IPS-15b (cell line): ENCODE measurements around the gene MAEL.

ENCODE experiments used
- H3K27me3 ChIP-seq: one replicate; pipeline ENCODE4 v1.6.1; 2013; ENCODE audit warnings: low read length; ENCODE audit not compliant: control insufficient read depth, insufficient read depth
- H3K36me3 ChIP-seq: one replicate; pipeline ENCODE4 v1.6.1; 2013; ENCODE audit warnings: low read length; ENCODE audit not compliant: control insufficient read depth, insufficient read depth
- H3K4me1 ChIP-seq: one replicate; pipeline ENCODE4 v1.6.1; 2013; ENCODE audit warnings: mild to moderate bottlenecking, low read length; ENCODE audit not compliant: control insufficient read depth, insufficient read depth
- H3K4me3 ChIP-seq: one replicate; pipeline ENCODE4 v1.5.1; 2013; ENCODE audit warnings: low read depth, low read length
- H3K9ac ChIP-seq: one replicate; pipeline ENCODE4 v1.6.1; 2013; ENCODE audit warnings: low read depth, mild to moderate bottlenecking, low read length
- H3K9me3 ChIP-seq: one replicate; pipeline ENCODE4 v1.6.1; 2013; ENCODE audit warnings: mild to moderate bottlenecking, low read length; ENCODE audit not compliant: control insufficient read depth, insufficient read depth

Gene MAEL

DNA sequence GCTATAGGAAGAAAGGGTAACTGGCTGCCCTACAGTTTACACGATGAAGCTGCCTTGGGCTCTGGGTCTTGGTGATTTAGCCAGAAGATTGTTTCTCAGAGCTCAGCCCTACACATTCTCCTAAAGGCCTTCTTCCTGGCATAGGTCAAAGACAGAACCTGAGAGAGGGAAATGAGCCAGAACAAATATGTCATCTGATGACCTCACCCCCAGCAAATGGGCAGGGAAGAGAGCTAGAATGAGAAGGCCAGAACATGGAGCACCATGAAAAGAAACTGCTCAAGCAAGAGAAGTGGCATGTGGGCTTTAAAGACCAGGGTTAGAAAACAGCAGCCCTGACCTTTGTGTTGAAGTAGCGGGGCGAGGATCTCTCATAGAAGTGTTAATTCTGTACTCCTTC, 8.3 kb upstream of the MAEL start:
- Histone ChIP-seq H3K9me3 (no peaks in the 10 kb centered on the region), H3K27me3 (peaks cover 37% of the 10 kb centered on the region), H3K36me3 (no peaks in the 10 kb centered on the region), H3K4me3 (no peak overlapping the region), H3K9ac (no peak overlapping the region), H3K4me1 (peaks cover 2% of the 10 kb centered on the region)

DNA sequence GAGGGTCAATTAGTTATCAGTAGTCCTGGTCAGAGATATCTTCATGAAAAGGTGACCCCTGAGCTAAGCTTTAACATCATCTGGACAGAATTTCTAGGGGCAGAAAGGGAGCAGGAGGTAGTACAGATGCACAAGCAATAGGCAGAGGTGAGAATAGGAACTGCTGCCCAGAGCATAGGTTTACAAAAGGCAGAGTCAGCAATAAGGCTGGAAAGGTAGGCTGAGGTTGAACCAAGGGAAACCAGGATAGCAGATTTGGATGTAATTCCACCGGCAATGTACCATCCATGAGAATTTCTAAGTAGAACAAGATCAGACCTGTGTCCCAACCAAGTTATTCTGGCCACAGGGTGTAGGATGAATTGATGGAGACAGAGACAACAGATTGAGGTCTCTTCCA, 7.5 kb upstream of the MAEL start:
- H3K27me3 ChIP-seq = peaks cover 29% of the 10 kb centered on the region
- H3K9ac ChIP-seq = no peak overlapping the region

DNA sequence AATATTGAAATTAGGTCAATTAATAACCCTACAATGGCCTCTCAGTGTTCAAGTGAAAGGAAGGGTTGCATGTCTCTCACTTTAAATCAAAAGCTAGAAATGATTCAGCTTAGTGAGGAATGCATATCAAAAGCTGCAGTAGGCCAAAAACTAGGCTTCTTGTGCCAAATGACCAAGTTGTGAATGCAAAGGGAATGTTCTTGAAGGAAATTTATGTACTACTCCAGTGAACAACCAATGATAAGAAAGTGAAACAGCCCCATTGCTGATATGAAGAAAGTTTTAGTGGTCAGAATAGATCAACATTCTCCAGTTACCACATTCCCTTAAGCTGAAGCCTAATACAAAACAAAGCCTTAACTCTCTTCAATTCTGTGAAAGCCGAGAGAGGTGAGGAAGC, 10.0 kb downstream of the MAEL start:
- Histone ChIP-seq H3K9ac (no peak overlapping the region), H3K4me1 (no peaks in the 10 kb centered on the region), H3K9me3 (no peaks in the 10 kb centered on the region), H3K36me3 (no peaks in the 10 kb centered on the region), H3K4me3 (no peak overlapping the region), H3K27me3 (no peaks in the 10 kb centered on the region)

More for the DNA sequence above, 7.5 kb upstream of the MAEL start:
- H3K4me1 ChIP-seq = no peaks in the 10 kb centered on the region
- no peaks in the 10 kb centered on the region for H3K36me3 ChIP-seq
- H3K9me3 ChIP-seq = no peaks in the 10 kb centered on the region
- H3K4me3 ChIP-seq = no peak overlapping the region

DNA sequence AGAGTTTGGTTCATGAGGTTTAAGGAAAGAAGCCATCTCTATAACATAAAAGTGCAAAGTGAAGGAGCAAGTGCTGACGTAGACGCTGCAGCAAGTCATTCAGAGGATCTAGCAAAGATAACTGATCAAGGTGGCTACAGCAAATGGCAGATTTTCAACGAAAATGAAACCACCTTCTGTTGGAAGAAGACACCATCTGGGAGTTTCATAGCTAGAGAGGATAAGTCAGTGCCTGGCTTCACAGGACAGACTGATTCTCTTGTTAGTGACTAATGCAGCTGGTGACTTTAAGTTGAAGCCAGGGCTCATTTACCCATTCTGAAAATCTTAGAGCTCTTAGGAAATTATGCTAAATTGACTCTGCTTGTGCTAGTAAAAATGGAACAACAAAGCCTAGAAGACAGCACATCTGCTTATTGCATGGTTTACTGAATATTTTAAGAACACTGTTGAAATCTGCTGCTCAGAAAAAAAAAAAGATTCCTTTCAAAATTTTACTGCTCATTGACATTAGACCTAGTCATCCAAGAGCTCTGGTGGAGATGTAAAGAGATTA, 10.5 kb downstream of the MAEL start:
- H3K4me1 ChIP-seq = no peaks in the 10 kb centered on the region

DNA sequence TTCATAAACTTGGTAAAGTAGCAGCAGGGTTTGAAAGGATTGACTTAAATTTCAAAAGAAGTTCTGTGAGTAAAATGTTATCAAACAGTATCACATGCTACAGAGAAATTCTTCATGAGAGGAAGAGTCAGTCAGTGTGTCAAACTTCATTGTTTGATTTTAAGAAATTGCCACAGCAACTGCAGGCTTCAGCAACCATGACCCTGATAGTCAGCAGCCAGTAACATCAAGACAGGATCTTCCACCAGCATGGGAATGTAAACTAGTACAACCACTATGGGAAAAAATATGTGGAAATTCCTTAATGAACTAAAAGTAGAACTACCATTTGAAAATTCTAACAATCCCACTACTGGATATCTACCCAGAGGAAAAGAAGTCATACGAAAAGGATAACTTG, 11.5 kb downstream of the MAEL start:
- no peaks in the 10 kb centered on the region for H3K9me3 ChIP-seq
- H3K27me3 ChIP-seq = no peaks in the 10 kb centered on the region
- no peak overlapping the region for H3K4me3 ChIP-seq
- H3K4me1 ChIP-seq = no peaks in the 10 kb centered on the region
- H3K9ac ChIP-seq = no peak overlapping the region
- no peaks in the 10 kb centered on the region for H3K36me3 ChIP-seq

More for the DNA sequence above, 10.5 kb downstream of the MAEL start:
- H3K9ac ChIP-seq = no peak overlapping the region
- H3K9me3 ChIP-seq = no peaks in the 10 kb centered on the region
- H3K36me3 ChIP-seq = no peaks in the 10 kb centered on the region
- H3K27me3 ChIP-seq = no peaks in the 10 kb centered on the region
- H3K4me3 ChIP-seq = no peak overlapping the region

DNA sequence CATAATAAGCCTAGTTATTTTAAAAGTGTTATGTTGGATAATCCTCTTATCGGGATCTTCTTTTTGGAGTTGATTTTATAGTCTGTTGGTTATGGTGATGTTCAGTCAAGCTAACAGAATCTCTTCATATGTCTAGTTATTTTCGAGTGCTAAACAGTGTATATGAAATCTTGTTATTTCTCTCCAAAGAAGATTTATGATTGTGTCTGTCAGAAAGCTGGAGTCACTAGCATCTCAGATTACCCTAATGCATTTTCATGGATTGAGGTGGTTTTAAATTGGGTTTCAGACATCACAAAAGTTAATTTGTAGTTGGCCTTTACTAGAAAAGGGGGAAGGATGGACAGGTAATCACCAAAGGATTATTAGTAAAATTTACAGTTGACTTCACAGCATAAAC, 13.3 kb downstream of the MAEL start:
- H3K36me3 ChIP-seq = no peaks in the 10 kb centered on the region
- no peak overlapping the region for H3K9ac ChIP-seq
- no peaks in the 10 kb centered on the region for H3K9me3 ChIP-seq
- no peaks in the 10 kb centered on the region for H3K27me3 ChIP-seq
- H3K4me3 ChIP-seq = no peak overlapping the region
- no peaks in the 10 kb centered on the region for H3K4me1 ChIP-seq

DNA sequence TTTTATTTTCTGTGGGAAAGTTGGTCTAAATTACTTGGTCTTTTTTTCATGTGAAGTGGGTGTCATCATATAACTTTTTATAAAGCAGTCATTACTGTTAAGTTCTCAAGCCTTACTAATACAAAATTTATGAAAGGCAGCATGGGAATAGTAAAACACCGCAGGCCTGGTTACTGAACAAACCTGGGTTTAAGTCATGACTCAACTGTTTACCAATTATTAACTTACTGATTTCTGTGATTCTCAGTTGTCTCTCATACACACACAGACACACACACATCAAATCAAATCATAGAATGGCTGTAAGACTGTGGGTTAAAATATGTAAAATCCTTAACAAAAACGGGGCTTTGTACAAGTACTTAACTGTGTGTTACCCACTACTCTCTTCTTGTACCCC, 14.6 kb downstream of the MAEL start:
- no peaks in the 10 kb centered on the region for H3K9me3 ChIP-seq
- H3K36me3 ChIP-seq = no peaks in the 10 kb centered on the region
- no peak overlapping the region for H3K4me3 ChIP-seq
- H3K4me1 ChIP-seq = no peaks in the 10 kb centered on the region
- no peaks in the 10 kb centered on the region for H3K27me3 ChIP-seq
- H3K9ac ChIP-seq = no peak overlapping the region

DNA sequence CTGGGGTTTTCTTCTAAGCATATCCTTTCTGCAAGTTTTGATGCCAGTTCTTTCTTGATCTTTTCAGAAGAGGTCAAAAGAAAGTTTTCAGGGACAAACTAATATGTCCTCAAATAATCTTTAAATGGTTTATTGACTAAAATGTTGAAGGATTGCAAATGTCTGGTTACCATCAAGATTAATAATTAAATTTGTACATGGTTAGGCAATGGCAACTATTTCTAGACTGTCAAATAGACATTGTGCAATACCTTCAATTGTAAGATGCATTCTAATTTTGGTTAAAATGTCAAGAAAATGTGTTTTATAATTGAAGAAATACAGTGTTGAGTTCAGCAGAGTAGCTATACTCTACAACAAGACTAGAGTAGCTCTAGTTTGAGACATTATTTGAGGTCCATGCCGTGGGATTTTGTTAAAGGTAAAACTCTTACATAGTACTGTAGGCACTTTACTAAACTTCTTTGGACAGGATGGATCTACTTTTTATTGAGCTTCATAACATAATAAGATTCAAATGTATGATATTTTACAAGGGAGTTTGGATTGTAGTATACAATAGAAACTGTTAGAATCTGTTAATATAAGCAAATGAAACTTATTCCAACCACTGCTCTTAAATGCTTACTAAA, 22.6 kb downstream of the MAEL start:
- Histone ChIP-seq H3K9me3 (no peaks in the 10 kb centered on the region), H3K9ac (no peak overlapping the region), H3K36me3 (no peaks in the 10 kb centered on the region), H3K4me1 (no peaks in the 10 kb centered on the region), H3K27me3 (no peaks in the 10 kb centered on the region), H3K4me3 (no peak overlapping the region)

DNA sequence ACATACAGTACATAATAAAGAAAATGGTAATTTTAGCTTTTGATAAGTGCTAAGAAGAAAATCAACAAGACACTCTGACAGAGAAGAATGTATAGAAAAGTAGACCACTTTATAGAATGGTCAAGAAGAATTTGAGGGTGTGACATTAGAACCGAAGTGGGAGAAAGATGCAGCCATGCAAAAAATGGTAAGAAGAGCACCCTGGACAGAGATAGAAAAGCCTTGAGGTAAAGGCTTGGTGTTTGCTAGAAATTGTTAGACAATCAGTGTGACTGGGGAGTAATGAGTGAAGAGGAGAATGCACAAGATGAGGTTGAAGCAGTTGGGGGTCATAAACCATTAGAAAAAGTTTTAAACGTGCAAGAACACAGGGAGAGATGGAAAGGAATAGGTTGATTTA, 23.5 kb downstream of the MAEL start:
- Histone ChIP-seq H3K4me3 (no peak overlapping the region), H3K27me3 (no peaks in the 10 kb centered on the region), H3K36me3 (no peaks in the 10 kb centered on the region), H3K4me1 (no peaks in the 10 kb centered on the region), H3K9me3 (no peaks in the 10 kb centered on the region), H3K9ac (no peak overlapping the region)

DNA sequence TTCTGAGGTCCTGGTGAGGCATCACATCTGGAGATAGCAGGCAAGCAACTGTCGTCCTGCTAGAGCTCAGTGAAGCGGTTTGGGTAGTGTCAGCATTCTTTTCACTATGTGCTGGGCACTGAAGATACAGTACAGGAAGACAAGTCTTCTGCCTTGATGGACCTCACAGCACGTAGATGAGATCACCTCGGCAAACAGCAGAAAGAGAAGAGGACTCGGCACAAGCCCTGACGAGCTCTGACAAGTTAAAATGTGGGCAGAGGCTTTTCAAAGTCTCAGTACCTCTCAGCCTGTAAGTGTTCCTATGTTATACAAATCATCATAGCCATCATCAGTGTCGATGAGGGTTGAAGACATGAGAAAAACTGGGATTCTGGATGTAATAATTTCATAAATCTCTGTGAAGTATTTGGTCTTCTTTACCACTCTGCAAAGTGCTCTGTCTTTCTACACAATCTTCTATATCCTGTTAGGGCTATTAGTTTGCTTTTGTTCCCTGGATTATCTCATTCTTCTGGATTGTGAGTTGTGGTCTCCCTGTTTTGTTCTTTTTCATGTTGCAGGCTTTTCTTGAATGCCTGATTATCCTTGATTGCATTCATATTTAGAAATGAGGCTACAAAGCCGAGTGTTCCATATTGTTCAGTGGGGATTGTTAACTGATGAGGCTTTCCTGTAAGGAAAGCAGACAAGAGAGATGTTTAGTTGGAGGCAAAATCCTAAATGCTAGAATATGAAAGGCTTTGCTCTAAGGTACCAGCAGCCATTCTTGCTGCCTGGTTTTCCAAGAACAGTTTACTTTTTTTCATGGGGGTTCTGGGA, 24.2 kb downstream of the MAEL start:
- no peak overlapping the region for H3K9ac ChIP-seq
- H3K27me3 ChIP-seq = no peaks in the 10 kb centered on the region
- H3K36me3 ChIP-seq = no peaks in the 10 kb centered on the region
- H3K4me3 ChIP-seq = no peak overlapping the region
- H3K4me1 ChIP-seq = no peaks in the 10 kb centered on the region
- H3K9me3 ChIP-seq = no peaks in the 10 kb centered on the region

DNA sequence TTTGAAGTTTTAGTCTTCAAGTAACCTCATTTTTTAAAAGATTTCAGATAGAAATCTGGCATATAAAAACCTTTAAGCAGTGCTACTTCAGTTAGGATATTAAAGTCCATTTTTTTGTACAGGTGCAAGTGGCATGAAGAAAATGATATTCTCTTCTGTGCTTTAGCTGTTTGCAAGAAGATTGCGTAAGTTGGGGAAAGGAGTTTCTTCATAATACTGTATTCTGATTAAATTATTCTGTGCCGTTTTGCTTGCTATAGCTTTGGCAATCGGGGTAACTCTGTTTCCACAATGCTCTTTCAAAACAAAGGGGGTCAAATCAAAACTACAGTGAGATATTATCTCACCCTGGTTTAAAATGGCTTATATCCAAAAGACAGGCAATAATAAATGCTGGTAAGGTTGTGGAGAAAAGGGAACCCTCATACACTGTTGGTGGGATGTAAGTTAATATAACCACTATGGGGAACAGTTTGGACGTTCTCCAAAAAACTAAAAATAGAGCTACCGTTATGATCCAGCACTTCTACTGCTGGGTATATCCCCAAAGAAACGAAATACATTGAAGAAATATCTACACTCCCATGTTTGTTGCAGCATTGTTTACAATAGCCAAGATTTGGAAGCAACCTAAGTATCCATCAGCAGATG, 27.1 kb downstream of the MAEL start:
- H3K27me3 ChIP-seq = no peaks in the 10 kb centered on the region
- H3K4me3 ChIP-seq = no peak overlapping the region
- no peak overlapping the region for H3K9ac ChIP-seq
- no peaks in the 10 kb centered on the region for H3K36me3 ChIP-seq
- no peaks in the 10 kb centered on the region for H3K4me1 ChIP-seq
- no peaks in the 10 kb centered on the region for H3K9me3 ChIP-seq
